ENCODE data around the gene C5AR1.
"Not testable (repeated sequence)": the region's sequence is repeated elsewhere in the genome, so short reads cannot be mapped to it uniquely, and the experiment has no call there.

Gene C5AR1

DNA sequence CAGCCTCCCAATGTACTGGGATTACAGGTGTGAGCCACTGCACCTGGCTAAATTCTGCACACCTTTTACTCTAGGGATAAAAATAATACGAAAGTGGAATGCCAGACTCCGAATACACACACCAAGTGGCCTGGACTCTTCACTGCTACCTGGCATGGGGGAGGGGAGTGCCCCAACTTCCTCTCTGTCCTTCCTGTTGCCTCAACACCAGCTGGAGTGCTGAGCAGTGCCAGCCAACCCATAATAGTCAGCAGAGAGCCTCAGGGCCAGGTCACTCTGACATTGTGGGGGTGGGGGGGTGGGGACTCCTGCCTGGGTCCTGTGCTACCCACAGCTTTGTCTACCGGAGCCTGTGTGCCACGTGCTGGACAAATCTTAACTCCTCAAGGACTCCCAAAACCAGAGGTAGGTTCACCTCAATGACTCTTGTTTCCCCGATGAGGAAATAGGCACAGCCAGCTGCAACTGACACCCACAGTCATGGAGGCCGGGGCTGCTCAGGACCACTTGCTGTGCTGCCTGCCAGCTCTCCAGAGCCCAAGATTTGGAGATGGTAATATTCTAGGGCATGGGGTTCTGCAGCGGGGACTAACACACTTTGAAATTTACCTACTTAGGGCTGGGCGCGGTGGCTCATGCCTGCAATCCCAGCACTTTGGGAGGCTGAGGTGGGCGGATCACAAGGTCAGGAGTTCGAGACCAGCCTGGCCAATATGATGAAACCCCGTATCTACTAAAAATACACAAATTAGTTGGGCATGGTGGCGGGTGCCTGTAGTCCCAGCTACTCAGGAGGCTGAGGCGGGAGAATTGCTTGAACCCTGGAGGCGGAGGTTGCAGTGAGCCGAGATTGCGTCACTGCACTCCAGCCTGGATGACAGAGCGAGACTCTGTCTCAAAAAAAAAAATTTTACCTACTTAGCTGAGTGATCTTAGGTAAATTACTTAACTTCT is 27.4 kb downstream of the C5AR1 start:
- DNase-seq: peak; percentile 62

DNA sequence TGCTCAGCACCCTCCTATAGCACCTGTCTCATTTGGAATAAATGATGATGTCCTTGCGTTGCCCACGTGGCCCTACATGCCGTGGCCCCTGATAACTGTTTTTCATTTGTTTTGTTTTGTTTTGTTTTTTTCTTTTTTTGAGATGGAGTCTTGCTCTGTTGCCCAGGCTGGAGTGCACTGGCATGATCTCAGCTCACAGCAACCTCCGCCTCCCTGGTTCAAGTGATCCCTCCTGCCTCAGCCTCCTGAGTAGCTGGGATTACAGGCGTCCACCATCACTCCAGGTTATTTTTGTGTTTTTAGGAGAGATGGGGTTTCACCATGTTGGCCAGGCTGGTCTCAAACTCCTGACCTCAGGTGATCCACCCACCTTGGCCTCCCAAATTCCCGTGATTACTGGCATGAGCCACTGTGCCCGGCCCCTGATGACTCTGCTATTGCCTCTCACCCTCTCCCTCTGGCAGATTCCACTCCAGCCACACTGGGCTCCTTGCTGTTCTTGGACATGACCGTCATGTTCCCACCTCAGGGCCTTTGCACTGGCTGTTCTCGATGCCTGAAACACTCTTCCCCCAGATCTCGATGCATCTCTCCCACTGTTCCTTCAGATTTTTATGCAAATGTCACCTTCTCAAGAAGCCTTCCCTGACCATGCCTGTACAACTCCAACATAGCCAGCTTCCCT is 29.7 kb downstream of the C5AR1 start:
- DNase-seq: no peak

DNA sequence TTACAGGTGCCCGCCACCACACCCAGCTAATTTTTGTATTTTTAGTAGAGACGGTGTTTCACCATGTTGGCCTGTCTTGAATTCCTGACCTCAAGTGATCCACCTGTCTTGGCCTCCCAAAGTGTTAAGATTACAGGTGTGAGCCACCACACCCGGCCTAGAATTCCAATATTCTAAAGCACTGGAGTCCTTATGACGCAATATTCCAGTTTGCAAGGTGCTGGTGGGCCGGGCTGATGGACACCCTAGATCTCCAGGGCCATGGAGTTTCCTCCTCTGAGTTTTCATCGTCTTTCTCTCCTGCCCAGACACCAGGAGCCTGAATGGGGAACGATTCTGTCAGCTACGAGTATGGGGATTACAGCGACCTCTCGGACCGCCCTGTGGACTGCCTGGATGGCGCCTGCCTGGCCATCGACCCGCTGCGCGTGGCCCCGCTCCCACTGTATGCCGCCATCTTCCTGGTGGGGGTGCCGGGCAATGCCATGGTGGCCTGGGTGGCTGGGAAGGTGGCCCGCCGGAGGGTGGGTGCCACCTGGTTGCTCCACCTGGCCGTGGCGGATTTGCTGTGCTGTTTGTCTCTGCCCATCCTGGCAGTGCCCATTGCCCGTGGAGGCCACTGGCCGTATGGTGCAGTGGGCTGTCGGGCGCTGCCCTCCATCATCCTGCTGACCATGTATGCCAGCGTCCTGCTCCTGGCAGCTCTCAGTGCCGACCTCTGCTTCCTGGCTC is 31.0 kb downstream of the C5AR1 start:
- no peak for DNase-seq

DNA sequence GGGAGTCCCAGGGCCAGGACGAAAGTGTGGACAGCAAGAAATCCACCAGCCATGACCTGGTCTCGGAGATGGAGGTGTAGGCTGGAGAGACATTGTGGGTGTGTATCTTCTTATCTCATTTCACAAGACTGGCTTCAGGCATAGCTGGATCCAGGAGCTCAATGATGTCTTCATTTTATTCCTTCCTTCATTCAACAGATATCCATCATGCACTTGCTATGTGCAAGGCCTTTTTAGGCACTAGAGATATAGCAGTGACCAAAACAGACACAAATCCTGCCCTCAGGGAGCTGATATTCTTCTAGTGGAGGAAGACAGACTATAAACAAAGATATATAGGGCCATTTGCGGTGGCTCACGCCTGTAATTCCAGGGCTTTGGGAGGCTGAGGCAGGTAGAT is 32.1 kb downstream of the C5AR1 start:
- DNase-seq: no peak

DNA sequence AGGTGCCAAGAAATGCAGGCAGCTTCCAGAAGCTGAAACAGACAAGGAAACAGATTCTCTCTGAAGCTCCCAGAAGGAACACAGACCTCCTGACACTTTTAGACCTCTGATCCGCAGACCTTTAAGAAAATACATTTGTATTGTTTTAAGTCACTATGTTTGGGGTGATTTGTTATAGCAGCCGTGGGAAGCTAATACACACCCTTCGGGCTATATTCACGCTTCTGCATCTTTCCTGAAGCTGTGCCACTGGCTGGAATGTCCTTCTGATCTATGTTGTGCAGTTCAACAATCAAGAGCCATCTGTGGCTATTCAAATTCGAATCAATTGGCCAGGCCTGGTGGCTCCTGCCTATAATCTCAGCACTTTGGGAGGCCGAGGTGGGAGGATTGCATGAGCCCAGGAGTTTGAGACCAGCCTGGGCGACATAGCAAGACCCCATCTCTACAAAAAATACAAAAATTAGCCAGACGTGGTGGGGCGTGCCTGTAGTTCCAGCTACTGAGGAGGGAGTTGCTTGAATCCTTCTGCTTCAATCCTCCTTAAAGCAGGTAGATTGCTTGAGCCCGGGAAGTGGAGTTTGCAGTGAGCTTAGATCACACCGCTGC is 33.6 kb downstream of the C5AR1 start:
- no peak for DNase-seq

DNA sequence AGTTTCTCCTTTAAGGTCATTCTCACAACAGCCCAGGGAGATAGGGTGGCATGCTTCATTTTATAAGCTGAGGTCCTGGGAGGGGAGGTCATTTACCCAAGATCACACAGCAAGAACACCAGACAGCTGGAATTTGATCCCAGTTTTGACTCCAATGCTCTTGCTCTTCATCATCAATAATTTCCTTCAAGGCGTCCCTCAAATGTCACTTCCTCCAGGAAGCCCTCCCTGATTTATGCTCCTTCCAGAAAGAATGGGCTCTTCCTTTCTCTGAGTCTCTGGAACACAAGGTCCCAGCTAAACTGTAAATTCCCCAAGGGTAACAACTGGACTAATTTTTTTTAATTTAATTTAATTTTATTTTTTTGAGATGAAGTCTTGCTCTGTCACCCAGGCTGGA is 34.8 kb downstream of the C5AR1 start:
- DNase-seq: no peak

DNA sequence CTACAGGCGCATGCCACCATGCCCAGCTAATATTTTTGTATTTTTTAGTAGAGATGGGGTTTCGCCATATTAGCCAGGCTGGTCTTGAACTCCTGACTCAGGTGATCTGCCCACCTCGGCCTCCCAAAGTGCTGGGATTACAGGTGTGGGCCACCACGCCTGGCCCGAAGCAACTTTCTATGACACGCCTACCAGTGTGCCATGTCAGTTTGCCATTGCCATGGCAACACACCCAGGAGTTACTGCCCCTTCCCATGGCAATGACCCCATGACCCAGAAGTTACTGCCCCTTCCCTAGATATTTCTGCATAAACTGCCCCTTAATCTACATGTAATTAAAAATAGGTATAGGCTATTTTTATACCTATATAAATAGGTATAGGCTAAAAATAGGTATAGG is 36.4 kb downstream of the C5AR1 start:
- not testable (repeated sequence) for DNase-seq

DNA sequence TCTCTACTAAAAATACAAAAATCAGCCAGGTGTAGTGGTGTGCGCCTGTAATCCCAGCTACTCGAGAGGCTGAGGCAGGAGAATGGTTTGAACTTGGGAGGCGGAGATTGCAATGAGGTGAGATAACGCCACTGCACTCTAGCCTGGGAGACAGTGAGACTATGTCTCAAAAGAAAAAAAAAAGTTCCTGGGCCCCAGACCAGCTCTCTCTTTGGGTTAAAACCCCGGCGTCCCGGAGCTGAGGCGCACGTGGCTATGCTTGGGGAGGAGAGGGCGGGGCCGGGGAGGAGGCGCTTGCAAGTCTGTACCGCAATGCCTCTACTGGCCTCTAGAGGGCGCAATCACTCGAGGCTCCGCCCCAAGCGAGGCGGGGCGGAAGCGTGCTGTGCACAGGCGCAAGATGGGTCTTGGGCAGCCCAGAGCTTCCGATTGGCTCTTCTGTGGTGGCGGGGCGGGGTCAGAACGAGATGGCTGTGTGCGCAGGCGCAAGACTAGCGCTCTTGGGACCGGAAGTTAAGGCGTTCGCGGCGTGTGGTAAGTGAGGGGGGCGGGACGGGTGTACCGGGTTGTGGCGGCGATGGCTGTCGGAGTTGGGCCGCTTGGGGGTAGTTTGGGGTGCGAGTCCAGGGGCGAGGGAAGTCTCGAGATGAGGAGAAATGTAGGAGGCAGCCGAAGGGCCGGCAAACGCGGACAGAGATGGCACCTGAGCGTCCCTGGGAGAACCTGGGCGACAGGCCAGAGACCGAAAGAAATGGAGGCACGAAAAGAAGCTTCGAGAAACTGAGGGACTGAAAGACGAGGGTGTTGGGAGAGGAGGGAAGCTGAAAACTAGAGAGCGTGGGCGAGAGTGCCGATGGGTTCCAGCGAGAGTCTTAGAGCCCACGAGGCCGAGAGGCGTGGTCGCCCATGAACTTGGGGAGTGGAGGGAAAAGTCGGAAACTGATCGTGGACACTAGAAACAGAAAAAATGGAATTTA is 39.4 kb downstream of the C5AR1 start, which contains the start of gene DHX34:
Gene DHX34, plus strand, starts transcription at position 497 of the 977 bp plus-strand sequence. CDS start 3,716 bp downstream, outside the sequence.
- DNase-seq: peak; percentile 99

DNA sequence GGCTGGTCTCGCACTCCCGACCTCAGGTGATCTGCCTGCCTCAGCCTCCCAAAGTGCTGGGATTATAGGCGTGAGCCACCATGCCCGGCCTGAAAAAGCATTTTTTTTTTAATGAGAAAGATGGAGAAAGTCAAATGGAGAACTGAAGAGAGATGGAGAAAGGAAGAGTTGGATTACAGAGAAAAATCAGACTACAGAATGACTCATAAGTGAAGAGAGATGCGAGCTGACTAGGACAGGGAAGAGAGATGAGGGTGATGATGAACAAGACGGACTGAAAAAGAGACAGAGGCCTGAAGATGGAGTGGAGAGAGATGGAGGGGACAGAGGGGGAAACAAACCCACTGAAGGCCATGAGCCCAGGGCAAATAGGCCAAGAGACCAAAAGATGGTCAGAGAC is 41.0 kb downstream of the C5AR1 start:
- DNase-seq: no peak

DNA sequence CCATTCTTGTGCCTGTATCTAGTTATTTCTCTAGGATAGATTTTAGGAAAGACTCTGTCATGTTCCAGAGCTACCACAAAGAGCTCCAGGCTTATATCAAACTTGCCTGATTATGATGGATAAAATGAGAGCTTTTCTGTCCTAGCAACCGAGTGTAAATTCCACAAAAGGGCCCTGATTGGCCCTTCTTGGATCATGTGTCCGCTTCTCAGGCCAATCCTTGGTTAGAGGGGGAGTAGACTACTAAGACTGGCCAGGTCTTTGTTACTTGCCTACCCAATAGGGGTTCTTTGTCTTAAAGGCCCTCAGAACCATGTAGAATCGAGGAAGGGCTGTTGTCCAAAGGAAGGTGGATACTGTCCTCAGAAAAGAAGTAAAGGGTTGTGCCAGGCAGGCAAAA is 41.9 kb downstream of the C5AR1 start:
- peak; percentile 21 for DNase-seq

DNA sequence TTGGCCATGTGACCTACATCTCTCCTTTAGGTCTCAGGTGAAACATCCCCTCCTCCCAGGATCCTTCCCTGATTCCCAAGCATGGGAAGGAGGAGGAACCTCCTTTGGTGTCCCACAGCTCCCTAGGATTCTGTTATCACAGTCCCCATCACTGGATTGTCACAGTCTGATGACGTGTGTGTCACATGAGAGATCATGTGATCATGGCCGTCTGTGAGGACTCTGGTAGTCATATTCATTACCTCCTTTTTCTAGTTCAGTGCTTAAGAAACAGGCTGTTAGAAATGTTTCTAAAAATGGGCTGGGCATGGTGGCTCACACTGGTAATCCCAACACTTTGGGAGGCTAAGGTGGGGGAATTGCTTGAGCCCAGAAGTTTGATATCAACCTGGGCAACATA is 42.4 kb downstream of the C5AR1 start:
- no peak for DNase-seq

DNA sequence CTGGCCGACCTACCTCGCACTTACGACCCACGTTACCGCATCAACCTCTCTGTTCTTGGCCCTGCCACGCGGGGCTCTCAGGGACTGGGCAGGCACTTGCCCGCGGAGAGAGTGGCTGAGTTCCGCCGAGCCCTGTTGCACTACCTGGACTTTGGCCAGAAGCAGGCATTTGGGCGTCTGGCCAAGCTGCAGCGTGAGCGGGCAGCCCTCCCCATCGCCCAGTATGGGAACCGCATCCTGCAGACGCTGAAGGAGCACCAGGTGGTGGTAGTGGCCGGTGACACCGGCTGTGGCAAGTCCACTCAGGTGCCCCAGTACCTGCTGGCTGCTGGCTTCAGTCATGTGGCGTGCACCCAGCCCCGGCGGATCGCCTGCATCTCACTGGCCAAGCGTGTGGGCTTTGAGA is 43.6 kb downstream of the C5AR1 start:
- DNase-seq: peak; percentile 20

DNA sequence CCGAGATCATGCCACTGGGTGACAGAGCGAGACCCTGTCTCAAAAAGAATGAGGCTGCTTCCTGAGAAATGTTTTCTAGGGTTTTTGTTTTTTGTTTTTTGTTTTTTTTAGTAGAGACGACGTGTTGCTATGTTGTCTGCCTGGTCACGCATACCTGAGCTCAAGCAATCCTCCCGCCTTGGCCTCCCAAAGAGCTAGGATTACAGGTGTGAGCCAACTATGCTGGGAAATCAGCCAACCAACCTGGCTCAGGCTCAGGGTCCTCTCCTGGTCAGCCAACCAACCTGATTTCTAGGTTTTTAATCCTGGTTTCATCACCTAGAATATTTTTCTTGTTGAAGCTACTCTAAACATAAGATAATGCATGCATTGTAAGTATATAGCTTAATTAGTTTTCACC is 47.2 kb downstream of the C5AR1 start:
- DNase-seq: no peak

DNA sequence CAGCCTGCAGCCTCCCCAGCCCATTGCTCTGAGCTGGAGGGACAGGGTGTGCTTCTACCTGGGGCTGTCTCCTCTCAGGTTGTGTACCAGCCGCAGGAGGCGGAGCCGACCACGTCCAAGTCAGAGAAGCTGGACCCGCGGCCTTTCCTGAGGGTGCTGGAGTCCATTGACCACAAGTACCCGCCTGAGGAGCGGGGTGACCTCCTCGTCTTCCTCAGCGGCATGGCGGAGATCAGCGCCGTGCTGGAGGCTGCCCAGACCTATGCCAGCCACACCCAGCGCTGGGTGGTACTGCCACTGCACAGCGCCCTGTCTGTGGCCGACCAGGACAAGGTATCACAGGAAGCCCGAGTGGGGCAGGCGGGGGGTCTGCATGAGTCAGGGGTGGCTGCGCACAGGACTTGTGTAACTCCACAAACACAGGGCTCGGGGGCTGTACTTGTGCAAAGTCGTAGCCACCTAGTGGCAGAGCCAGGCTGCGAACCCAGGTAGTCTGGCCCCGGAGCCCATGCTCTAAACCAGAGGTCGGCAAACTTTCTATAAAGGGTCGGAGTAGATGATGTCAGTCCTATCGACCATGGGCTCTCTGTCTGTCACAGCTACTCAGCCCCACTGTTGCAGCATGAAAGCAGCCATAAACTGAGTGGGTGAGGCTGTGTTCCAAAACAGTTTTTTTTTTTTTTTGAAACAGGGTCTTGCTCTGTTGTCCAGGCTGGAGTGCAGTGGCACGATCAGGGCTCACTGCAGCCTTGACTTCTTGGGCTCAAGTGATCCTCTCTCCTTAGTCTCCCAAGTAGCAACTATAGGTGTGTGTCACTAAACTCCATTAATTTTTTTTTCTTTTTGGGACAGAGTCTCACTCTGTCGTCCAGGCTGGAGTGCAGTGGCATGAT is 48.4 kb downstream of the C5AR1 start:
- peak; percentile 28 for DNase-seq

DNA sequence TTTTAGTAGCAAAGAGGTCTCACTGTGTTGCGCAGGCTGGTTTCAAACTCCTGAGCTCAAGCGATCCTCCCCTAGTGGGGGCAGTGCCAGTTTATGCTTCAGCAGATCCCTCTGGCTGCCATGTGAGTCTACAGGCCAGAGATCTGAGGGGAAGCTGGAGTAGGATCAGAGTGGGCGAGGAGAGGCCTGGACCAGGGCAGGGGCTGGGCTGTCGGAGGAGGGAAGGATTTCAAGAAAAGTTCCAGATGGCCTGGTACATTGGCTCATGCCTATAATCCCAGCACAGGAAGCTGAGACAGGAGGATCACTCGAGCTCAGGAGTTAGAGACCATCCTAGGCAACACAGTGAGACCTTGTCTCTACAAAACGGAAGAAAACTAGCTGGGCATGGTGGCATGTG is 49.3 kb downstream of the C5AR1 start:
- no peak for DNase-seq

DNA sequence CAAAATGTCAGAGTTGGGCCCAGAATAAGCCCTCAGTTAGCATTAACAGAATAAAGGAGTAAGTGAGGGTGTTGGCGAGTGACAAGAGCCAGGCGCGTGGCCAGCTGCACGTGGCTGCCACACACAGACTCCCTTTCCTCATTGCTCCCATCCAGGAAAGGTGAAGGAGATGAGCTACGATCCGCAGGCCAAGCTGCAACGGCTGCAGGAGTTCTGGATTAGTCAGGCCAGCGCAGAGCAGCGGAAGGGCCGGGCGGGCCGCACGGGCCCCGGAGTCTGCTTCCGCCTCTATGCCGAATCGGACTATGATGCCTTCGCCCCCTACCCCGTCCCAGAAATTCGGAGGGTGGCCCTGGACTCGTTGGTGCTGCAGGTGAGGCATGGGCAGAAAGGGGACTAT is 52.7 kb downstream of the C5AR1 start:
- no peak for DNase-seq

DNA sequence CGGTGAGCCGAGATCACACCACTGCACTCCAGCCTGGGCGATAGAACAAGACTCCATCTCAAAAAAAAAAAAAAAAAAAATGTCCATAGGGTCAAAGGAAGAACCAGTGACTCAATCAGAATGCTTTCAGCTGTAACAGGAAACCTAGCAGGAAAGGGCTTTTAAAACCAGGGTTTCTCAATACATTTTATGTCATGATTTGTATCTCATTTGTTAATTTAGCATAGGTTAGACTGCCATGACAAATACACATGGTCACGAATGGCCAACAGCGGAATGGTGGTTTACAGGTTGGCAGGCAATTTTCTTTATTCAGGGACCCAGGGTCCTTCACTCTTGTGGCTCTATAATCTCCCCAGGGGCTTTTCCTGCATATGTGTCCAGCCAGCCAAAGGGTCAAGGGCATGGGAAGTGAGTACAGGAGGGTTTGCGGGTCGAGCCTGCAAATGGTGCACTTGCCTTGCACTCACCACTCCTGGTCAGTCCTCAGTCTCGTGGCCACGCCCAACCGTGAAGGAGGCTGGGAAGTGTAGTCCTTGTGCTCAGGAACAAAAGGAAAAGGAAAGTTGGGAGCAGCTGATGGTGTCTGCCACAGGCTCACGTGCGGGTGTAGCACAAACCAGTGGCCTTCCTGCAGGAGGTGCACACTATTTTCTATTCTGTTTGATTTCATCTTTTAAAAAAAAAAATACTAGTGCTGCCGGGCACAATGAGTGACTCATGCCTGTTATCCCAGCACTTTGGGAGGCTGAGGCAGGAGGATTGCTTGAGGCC is 54.3 kb downstream of the C5AR1 start:
- DNase-seq: peak; percentile 24

DNA sequence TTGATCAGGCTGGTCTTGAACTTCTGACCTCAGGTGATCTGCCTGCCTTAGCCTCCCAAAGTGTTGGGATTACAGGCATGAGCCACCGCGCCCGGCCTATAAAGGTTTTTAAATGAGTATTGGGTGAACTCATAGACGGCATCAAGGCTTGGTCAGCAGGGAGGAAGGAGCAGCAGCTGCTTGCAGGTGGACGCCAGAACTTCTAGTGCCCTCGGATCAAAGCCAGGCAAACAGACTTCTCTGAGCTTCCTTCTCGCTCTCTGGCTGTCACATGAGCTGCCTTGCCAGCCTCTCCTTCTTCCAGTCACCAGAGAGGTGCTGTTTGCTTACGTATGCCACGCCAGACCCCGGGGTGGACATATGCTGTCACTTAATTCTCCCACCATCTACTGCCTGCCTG is 55.8 kb downstream of the C5AR1 start:
- not testable (repeated sequence) for DNase-seq

DNA sequence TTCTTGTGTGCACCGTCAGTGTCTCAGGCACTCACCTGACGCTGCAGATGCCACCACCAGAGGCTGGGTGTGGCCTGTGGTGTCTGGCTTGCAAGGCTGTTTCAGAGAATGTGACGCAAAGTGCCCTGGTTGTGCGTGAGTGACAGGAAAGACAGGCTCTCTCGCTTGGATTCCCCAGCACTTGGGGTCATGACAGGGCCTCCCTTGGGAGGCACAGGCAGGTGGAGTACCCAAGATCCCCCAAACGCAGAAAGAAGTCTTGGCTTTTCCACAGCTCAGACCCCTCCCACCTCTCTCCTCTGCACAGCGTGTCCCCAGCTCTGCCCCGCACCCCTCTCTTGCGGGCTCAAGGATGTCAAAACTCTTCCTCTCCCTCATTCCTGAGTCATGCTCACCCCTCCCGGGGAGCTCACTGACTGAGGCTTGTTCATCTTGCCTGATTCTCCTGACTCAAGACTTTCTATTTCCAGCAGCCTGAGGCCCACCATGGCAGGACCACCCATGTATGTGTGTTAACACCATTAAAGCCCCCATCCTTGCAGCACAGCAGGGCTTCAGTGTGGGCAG is 60.5 kb downstream of the C5AR1 start:
- no peak for DNase-seq

Data from DMS53 (cell line).